Measurements from ENCODE around the gene NTM. TPM values are rescaled to one million over a fixed set of nuclear protein-coding genes. Genes with fewer than 3 reads are reported as not detected.
A peak's percentile ranks its signal among the peaks of the same experiment; 100 is the strongest.

The NTM gene
- polyA plus RNA-seq, 1 donor (not counting 4 experiments of a cell fraction or from before 2014, with no cell fraction given), result 47.9 TPM

DNA sequence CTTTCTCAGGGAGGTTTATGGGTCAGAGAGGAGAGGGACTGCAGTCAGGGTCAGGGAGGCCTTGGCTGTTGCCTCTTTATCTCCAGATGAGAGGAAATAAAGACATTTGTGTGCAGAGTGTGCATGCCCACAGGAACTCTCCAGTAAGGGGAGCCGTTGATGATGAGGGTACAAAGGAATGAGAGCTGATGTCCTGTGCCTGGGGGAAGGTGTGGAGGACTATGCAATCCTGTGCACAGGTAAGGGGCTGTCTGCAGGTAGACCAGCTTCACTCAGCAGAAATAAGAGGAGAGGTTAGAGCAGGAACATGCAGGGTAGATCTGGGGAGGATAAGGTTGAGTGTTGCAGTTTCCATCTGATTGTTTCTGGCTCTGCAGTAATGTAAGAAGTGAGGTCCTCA lies 132.6 kb downstream of the NTM start:
- DNase-seq (ENCODE audit: low read depth, low spot score) (no peak), FAIRE-seq (no peak)
- H3K9me3 ChIP-seq (ENCODE audit: control insufficient read depth, low read depth, low read length), result no peaks in the 10 kb centered on the region
- H4K20me1 ChIP-seq (ENCODE audit: control insufficient read depth, extremely low read depth, insufficient read depth, low read length), result no peaks in the 10 kb centered on the region
- H3K4me1 ChIP-seq (ENCODE audit: control insufficient read depth, extremely low read depth, insufficient read depth, low read length), result peaks cover 12% of the 10 kb centered on the region
- no peak overlapping the region for H3K9ac ChIP-seq (ENCODE audit: control insufficient read depth, extremely low read depth, insufficient read depth, low read length)
- TF ChIP-seq EZH2 (IDR thresholded peaks at IDR 0.05; ENCODE audit: low read length) (no peak), CTCF (optimal IDR thresholded peaks at IDR 0.05 in 1 of 3, IDR thresholded peaks at IDR 0.05 in 1 of 3, conservative IDR thresholded peaks at IDR 0.05 in 1 of 3; ENCODE audit: extremely low read depth in 1 of 3, insufficient read depth in 2 of 3, low read length in 3 of 3) (no peak)
- H3K9me1 ChIP-seq (ENCODE audit: control insufficient read depth, extremely low read depth, insufficient read depth, low read length), result no peaks in the 10 kb centered on the region
- H3K36me3 ChIP-seq (ENCODE audit: control insufficient read depth in 2 of 2, extremely low read depth in 1 of 2, insufficient read depth in 2 of 2, low read length in 2 of 2), result no peaks in the 10 kb centered on the region
- no peak overlapping the region for H3K27ac ChIP-seq (ENCODE audit: control insufficient read depth, insufficient read depth, low read length)
- H3K27me3 ChIP-seq (ENCODE audit: control insufficient read depth, extremely low read depth, insufficient read depth, low read length), result peaks cover 4% of the 10 kb centered on the region
- H3K4me2 ChIP-seq (ENCODE audit: control insufficient read depth, extremely low read depth, insufficient read depth, low read depth, low read length), result no peak overlapping the region
- H3K4me3 ChIP-seq (ENCODE audit: control insufficient read depth in 2 of 3, extremely low read depth in 1 of 3, insufficient read depth in 2 of 3, low read depth in 1 of 3, low read length in 3 of 3), result no peak overlapping the region
- H3K79me2 ChIP-seq (ENCODE audit: control insufficient read depth, insufficient read depth, low read length), result no peaks in the 10 kb centered on the region
- no peak overlapping the region for H2AFZ ChIP-seq (ENCODE audit: control insufficient read depth, low read length)
- dilution Hi-C loops (cut with MboI; ENCODE audit: extremely low pct_ligation_motif_present, low sequenced_read_pairs), result no loop called here

DNA sequence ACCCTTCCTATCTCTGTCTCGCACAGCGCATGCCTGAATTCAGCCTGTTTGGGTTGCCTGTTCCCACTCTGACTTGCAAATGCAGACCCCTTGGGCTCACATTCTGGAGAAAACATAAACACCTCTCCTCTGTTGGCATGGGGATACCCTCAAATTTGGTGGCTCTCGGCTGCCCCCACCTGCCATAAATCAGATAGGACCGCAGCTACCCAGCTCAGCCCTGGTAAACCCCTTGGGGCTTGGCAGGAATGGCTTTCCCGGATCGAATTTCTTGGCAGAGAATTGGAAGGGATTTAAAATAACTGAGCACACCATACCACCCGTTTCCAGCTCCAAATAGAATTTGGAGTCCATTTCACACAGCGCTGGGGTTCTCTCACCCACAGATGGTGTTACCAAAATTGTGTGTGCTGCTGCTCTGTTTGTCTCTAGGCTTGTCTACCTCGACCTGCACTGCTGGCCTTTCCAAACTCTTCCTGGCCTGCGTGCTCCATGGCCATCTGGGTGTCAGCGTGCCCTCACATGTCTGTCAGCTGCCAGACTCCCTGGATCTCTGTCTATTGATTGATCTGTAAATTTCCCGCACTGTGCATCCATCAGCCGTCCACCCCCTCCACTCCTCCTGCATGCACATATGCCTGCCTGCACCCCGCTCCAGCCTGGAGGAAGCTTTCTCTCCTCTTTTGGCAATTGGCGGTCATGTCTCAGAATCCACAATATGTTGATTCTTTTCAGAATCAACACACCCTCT lies 134.0 kb downstream of the NTM start:
- dilution Hi-C loops (cut with MboI; ENCODE audit: extremely low pct_ligation_motif_present, low sequenced_read_pairs), result no loop called here
- Histone ChIP-seq H3K4me1 (ENCODE audit: control insufficient read depth, extremely low read depth, insufficient read depth, low read length) (peaks cover 12% of the 10 kb centered on the region), H2AFZ (ENCODE audit: control insufficient read depth, low read length) (no peak overlapping the region), H3K27ac (ENCODE audit: control insufficient read depth, insufficient read depth, low read length) (no peak overlapping the region), H3K27me3 (ENCODE audit: control insufficient read depth, extremely low read depth, insufficient read depth, low read length) (peaks cover 4% of the 10 kb centered on the region), H3K9me1 (ENCODE audit: control insufficient read depth, extremely low read depth, insufficient read depth, low read length) (no peaks in the 10 kb centered on the region), H3K79me2 (ENCODE audit: control insufficient read depth, insufficient read depth, low read length) (no peaks in the 10 kb centered on the region), H4K20me1 (ENCODE audit: control insufficient read depth, extremely low read depth, insufficient read depth, low read length) (no peaks in the 10 kb centered on the region), H3K9me3 (ENCODE audit: control insufficient read depth, low read depth, low read length) (no peaks in the 10 kb centered on the region), H3K36me3 (ENCODE audit: control insufficient read depth in 2 of 2, extremely low read depth in 1 of 2, insufficient read depth in 2 of 2, low read length in 2 of 2) (no peaks in the 10 kb centered on the region), H3K4me2 (ENCODE audit: control insufficient read depth, extremely low read depth, insufficient read depth, low read depth, low read length) (no peak overlapping the region), H3K9ac (ENCODE audit: control insufficient read depth, extremely low read depth, insufficient read depth, low read length) (no peak overlapping the region), H3K4me3 (ENCODE audit: control insufficient read depth in 2 of 3, extremely low read depth in 1 of 3, insufficient read depth in 2 of 3, low read depth in 1 of 3, low read length in 3 of 3) (no peak overlapping the region)
- FAIRE-seq (no peak), DNase-seq (ENCODE audit: low read depth, low spot score) (no peak)
- TF ChIP-seq CTCF (optimal IDR thresholded peaks at IDR 0.05 in 1 of 3, IDR thresholded peaks at IDR 0.05 in 1 of 3, conservative IDR thresholded peaks at IDR 0.05 in 1 of 3; ENCODE audit: extremely low read depth in 1 of 3, insufficient read depth in 2 of 3, low read length in 3 of 3) (peak; percentile 38 to 61 (median 47)), EZH2 (IDR thresholded peaks at IDR 0.05; ENCODE audit: low read length) (no peak)
